HG03280 (cell line): ENCODE data around the gene VN1R4.
"Not testable (repeated sequence)": the region's sequence is repeated elsewhere in the genome, so short reads cannot be mapped to it uniquely, and the experiment has no call there.

Source experiments
- ATAC-seq: cut with Tn5 transposase; IDR thresholded peaks from one replicate; pipeline ENCODE4 v1.9.1; 2021; ENCODE audit warnings: mild to moderate bottlenecking, moderate library complexity; ENCODE audit not compliant: unreplicated experiment

Gene VN1R4

GRCh38 chr19:53267623-53268022 lies at the start of gene VN1R4:
VN1R4 (minus strand) TSS chr19:53267723; CDS start chr19:53267665, 58 bp downstream.
- not testable (repeated sequence) for ATAC-seq

GRCh38 chr19:53311897-53312296 lies 44.4 kb upstream of the VN1R4 start:
- ATAC-seq: no peak

GRCh38 chr19:53311044-53311443 lies 43.5 kb upstream of the VN1R4 start:
- no peak for ATAC-seq

- ATAC-seq: no peak
These were observed 40.9 kb upstream of the VN1R4 start for GRCh38 chr19:53308339-53308811.

- ATAC-seq: not testable (repeated sequence)
These were observed 33.8 kb upstream of the VN1R4 start for GRCh38 chr19:53301341-53301740.

GRCh38 chr19:53294786-53295441 lies 27.4 kb upstream of the VN1R4 start:
- ATAC-seq: no peak

GRCh38 chr19:53290758-53291549 lies 23.4 kb upstream of the VN1R4 start:
- no peak for ATAC-seq

- ATAC-seq: no peak
These were observed 17.6 kb upstream of the VN1R4 start for GRCh38 chr19:53285087-53285486.

GRCh38 chr19:53281947-53282346 lies 14.4 kb upstream of the VN1R4 start:
- ATAC-seq: not testable (repeated sequence)

- ATAC-seq: no peak
These were observed 8.0 kb upstream of the VN1R4 start for GRCh38 chr19:53275480-53275879.

GRCh38 chr19:53272044-53272443 lies 4.5 kb upstream of the VN1R4 start:
- ATAC-seq: no peak

- ATAC-seq: not testable (repeated sequence)
These were observed 2.3 kb upstream of the VN1R4 start for GRCh38 chr19:53269861-53270260.

GRCh38 chr19:53257715-53258342 lies 9.7 kb downstream of the VN1R4 start, which contains the start of gene VN1R2:
VN1R2 (plus strand) TSS chr19:53258292; CDS start chr19:53258376, 84 bp downstream.
- not testable (repeated sequence) for ATAC-seq

- ATAC-seq: no peak
These were observed 12.8 kb downstream of the VN1R4 start, which contains the start of gene ZNF677 for GRCh38 chr19:53254411-53255341. ZNF677 (minus strand) TSS chr19:53254873; CDS start chr19:53251550, 3,323 bp downstream.

GRCh38 chr19:53246498-53246897 lies 21.0 kb downstream of the VN1R4 start:
- ATAC-seq: no peak

GRCh38 chr19:53237114-53237777 lies 30.3 kb downstream of the VN1R4 start:
- ATAC-seq: no peak

GRCh38 chr19:53224606-53225005 lies 42.9 kb downstream of the VN1R4 start:
- no peak for ATAC-seq

- ATAC-seq: not testable (repeated sequence)
These were observed 44.8 kb downstream of the VN1R4 start for GRCh38 chr19:53222716-53223115.
